Uterus (tissue), 2 donors: ENCODE data around the gene PAN2.

ENCODE experiments used
- POLR2A ChIP-seq, 2 donors: fragments of 450-650 bp; IDR thresholded peaks; one replicate each; pipeline ENCODE4 v1.6.1; 2016; ENCODE audit warnings: antibody characterized with exemption in 2 of 2, mild to moderate bottlenecking in 1 of 2, moderate library complexity in 1 of 2
- TF ChIP-seq, protein P1 (sequence below), 4 experiments: fragments of 200-600 bp in 2 of 4; fragments of 450-650 bp in 2 of 4; sonication (generic) in 2 of 4; IDR thresholded peaks; one replicate each; pipeline ENCODE4 v1.5.1; 2016 to 2019; ENCODE audit warnings: antibody characterized with exemption in 4 of 4, mild to moderate bottlenecking in 2 of 4, moderate library complexity in 1 of 4

- TF ChIP-seq, protein P1, sequence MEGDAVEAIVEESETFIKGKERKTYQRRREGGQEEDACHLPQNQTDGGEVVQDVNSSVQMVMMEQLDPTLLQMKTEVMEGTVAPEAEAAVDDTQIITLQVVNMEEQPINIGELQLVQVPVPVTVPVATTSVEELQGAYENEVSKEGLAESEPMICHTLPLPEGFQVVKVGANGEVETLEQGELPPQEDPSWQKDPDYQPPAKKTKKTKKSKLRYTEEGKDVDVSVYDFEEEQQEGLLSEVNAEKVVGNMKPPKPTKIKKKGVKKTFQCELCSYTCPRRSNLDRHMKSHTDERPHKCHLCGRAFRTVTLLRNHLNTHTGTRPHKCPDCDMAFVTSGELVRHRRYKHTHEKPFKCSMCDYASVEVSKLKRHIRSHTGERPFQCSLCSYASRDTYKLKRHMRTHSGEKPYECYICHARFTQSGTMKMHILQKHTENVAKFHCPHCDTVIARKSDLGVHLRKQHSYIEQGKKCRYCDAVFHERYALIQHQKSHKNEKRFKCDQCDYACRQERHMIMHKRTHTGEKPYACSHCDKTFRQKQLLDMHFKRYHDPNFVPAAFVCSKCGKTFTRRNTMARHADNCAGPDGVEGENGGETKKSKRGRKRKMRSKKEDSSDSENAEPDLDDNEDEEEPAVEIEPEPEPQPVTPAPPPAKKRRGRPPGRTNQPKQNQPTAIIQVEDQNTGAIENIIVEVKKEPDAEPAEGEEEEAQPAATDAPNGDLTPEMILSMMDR (IDR thresholded peaks at IDR 0.05): no peak
- no peak for TF ChIP-seq POLR2A (IDR thresholded peaks at IDR 0.05)
These were observed 12.9 kb upstream of the PAN2 start for GRCh38 chr12:56346675-56347074.
